Measurements from ENCODE around the gene PRSS56.
A peak's percentile ranks its signal among the peaks of the same experiment; 100 is the strongest.

Gene PRSS56

DNA sequence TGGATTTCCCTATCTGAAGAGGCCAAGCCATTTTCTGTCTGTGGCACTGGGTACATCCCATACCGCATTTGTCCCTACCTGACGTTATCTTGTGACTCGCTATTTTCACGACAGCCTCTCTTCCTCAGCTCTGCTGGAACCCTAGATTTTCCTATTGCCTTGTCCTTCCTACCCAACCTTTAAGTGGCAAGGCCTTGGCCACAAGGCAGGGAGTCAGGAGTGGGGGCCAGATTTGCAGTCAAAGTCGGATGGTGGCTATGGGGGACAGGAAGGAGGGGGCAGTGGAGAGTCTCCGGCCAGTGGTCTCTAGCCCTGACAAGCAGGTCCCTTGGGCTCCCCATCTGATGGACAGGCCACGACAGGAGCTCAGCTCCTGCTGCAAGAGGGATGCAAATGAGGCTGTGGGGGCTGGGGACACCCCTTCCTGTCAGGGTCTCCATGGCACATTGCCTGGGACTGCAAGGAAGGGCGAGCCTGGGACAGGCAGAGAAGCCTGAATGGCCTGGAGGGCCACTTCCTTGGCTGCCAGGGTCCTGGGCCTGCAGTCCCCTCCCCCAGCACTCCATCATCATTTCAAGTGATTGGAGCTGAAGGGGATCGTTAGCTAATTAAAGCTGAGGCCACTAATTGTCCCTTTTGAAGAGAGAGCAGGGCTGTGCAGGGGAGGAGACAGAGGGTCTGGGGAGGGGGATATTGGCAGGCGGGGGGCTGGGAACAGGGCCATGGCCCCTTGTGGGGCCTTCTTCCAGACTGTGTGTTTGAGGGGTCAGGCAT, 26.3 kb upstream of the PRSS56 start:
- Histone ChIP-seq H3K27me3 (replicated peaks; ENCODE audit: control insufficient read depth, insufficient read depth, low read length, poor library complexity, severe bottlenecking) (no peaks in the 10 kb centered on the region), H3K36me3 (ENCODE audit: control insufficient read depth, insufficient read depth, low read length) (no peaks in the 10 kb centered on the region)

DNA sequence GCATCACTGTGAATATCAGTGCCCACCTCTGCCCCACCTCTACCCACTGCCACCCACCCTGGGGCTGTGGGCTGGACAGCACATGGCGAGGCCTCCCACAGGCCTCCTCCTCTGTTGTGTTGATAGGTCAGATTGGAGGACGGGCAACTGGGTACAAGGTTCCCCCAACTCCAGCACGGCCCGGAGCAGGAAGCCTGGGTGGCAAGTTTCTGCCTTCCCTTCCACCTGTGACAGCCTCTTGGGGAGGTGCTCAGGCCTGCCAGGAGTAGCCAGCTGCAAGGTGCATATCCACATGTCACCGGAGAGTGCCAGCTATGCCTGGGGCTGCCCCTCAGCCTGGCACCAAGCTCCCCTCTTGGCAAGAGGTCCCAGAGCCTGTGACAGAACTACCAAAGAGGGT, 25.6 kb upstream of the PRSS56 start:
- H3K4me1 ChIP-seq (ENCODE audit: control insufficient read depth, insufficient read depth, low read length, poor library complexity, severe bottlenecking), result no peaks in the 10 kb centered on the region
- no peaks in the 10 kb centered on the region for H3K9me3 ChIP-seq (ENCODE audit: control insufficient read depth, low read length)
- no peaks in the 10 kb centered on the region for H3K36me3 ChIP-seq (ENCODE audit: control insufficient read depth, insufficient read depth, low read length)
- H3K27me3 ChIP-seq (replicated peaks; ENCODE audit: control insufficient read depth, insufficient read depth, low read length, poor library complexity, severe bottlenecking), result no peaks in the 10 kb centered on the region
- H3K4me3 ChIP-seq (ENCODE audit: insufficient read depth, low read depth, low read length, poor library complexity, severe bottlenecking), result no peak overlapping the region
- H3K27ac ChIP-seq (ENCODE audit: insufficient read depth, low read length, poor library complexity, severe bottlenecking), result no peak overlapping the region
- DNase-seq, result no peak

More for the DNA sequence above, 26.3 kb upstream of the PRSS56 start:
- DNase-seq, result no peak
- no peak overlapping the region for H3K4me3 ChIP-seq (ENCODE audit: insufficient read depth, low read depth, low read length, poor library complexity, severe bottlenecking)
- H3K27ac ChIP-seq (ENCODE audit: insufficient read depth, low read length, poor library complexity, severe bottlenecking), result no peak overlapping the region
- no peaks in the 10 kb centered on the region for H3K4me1 ChIP-seq (ENCODE audit: control insufficient read depth, insufficient read depth, low read length, poor library complexity, severe bottlenecking)
- H3K9me3 ChIP-seq (ENCODE audit: control insufficient read depth, low read length), result no peaks in the 10 kb centered on the region

DNA sequence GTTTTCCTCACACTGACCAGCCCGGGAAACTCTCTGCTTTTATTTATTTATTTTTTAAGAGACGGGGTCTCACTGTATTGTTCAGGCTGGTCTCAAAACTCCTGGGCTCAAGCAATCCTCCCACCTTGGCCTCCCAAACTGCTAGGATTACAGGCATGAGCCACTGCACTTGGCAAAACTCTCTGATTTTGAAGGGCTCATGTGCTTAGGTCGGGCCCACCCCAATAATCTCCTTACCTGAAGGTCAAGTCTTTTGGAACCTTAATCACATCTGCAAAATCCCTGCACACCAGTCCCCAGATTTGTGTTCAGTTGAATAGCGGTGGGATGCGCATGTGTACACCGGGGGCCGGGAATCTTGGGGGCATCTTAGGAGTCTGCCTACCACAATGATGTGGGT, 24.9 kb upstream of the PRSS56 start:
- Histone ChIP-seq H3K27me3 (replicated peaks; ENCODE audit: control insufficient read depth, insufficient read depth, low read length, poor library complexity, severe bottlenecking) (no peaks in the 10 kb centered on the region), H3K4me3 (ENCODE audit: insufficient read depth, low read depth, low read length, poor library complexity, severe bottlenecking) (no peak overlapping the region), H3K9me3 (ENCODE audit: control insufficient read depth, low read length) (no peaks in the 10 kb centered on the region), H3K27ac (ENCODE audit: insufficient read depth, low read length, poor library complexity, severe bottlenecking) (no peak overlapping the region), H3K4me1 (ENCODE audit: control insufficient read depth, insufficient read depth, low read length, poor library complexity, severe bottlenecking) (no peaks in the 10 kb centered on the region), H3K36me3 (ENCODE audit: control insufficient read depth, insufficient read depth, low read length) (no peaks in the 10 kb centered on the region)
- DNase-seq, result no peak

DNA sequence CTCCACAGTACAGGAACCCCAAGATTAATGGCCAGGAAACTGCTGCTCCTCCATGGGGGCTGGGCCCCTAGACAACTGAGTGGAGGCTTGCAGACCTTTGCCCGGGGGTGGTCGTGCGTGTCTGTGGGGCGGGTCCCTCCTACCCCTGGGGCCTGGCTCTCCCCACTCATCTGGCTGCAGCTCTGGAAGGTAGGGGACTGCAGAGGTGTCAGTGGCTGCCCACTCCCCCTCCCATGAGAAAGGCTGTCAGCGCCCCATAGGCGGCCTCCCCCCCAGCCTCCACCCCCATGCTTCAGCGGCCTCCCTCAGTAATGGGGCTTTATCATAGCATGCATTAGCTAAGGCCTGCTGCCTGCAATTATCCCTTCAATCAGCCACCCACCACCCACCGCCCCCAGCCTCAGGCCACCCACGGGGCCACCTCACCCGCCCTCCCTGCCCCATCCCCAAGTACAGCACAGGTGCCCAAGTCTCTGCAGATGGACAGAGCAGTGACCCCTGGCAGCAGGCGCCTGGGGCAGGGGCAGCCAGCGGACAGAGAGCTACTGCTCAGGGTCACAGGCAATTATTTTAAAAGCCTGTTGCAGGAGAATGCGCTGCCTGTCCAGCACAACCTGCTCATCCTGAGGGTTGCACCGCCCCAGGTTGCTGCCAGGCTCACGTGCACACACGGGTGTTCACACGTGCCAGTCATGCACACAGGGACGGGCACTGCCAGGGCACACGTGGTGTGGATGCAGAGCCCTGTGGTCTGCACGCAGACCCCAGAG, 23.5 kb upstream of the PRSS56 start:
- Histone ChIP-seq H3K9me3 (ENCODE audit: control insufficient read depth, low read length) (no peaks in the 10 kb centered on the region), H3K27me3 (replicated peaks; ENCODE audit: control insufficient read depth, insufficient read depth, low read length, poor library complexity, severe bottlenecking) (peaks cover 1% of the 10 kb centered on the region), H3K4me1 (ENCODE audit: control insufficient read depth, insufficient read depth, low read length, poor library complexity, severe bottlenecking) (no peaks in the 10 kb centered on the region), H3K4me3 (ENCODE audit: insufficient read depth, low read depth, low read length, poor library complexity, severe bottlenecking) (no peak overlapping the region), H3K36me3 (ENCODE audit: control insufficient read depth, insufficient read depth, low read length) (no peaks in the 10 kb centered on the region), H3K27ac (ENCODE audit: insufficient read depth, low read length, poor library complexity, severe bottlenecking) (no peak overlapping the region)
- no peak for DNase-seq

DNA sequence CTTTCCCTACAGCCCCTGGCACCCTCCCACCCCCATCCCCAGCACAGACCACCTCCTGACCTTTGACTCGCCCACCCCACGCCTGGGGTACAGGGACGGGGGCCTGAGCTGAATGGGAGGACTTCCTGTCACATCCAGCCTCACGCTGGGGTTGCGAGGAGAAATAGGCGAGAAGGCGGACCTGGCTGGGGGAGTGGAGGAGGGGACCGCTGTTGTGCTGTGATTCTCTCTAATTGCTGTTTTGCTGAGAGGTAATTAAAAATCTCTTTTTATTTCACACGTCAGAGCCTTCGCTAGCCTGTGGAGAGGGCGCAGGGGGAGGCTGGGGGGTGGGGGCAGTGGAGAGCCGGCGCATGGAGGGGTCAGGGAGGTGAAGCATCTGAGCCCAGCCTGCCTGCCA, 22.8 kb upstream of the PRSS56 start:
- peaks cover 2% of the 10 kb centered on the region for H3K4me1 ChIP-seq (ENCODE audit: control insufficient read depth, insufficient read depth, low read length, poor library complexity, severe bottlenecking)
- no peaks in the 10 kb centered on the region for H3K36me3 ChIP-seq (ENCODE audit: control insufficient read depth, insufficient read depth, low read length)
- DNase-seq, result no peak
- H3K4me3 ChIP-seq (ENCODE audit: insufficient read depth, low read depth, low read length, poor library complexity, severe bottlenecking), result no peak overlapping the region
- no peak overlapping the region for H3K27ac ChIP-seq (ENCODE audit: insufficient read depth, low read length, poor library complexity, severe bottlenecking)
- peaks cover 7% of the 10 kb centered on the region for H3K27me3 ChIP-seq (replicated peaks; ENCODE audit: control insufficient read depth, insufficient read depth, low read length, poor library complexity, severe bottlenecking)
- no peaks in the 10 kb centered on the region for H3K9me3 ChIP-seq (ENCODE audit: control insufficient read depth, low read length)

DNA sequence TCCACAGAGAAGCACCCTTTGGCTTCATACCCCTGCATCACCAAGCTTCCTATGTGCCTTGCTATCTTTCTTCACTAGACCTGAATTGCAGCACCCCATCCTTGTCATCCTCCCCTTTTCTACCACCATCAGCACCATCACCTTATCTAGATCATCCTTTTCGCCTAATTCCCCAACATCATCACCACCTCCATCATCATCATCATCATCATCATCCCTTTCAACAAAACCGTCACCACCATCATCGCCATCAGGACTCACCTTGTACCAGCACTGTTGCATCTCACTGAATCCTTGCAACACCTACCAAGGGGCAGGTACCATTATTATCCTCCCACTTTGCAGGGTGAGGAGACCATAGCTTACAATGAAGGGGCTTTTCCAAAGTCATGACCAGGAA, 21.7 kb upstream of the PRSS56 start:
- no peak overlapping the region for H3K4me3 ChIP-seq (ENCODE audit: insufficient read depth, low read depth, low read length, poor library complexity, severe bottlenecking)
- DNase-seq, result no peak
- H3K9me3 ChIP-seq (ENCODE audit: control insufficient read depth, low read length), result no peaks in the 10 kb centered on the region
- H3K27me3 ChIP-seq (replicated peaks; ENCODE audit: control insufficient read depth, insufficient read depth, low read length, poor library complexity, severe bottlenecking), result peaks cover 8% of the 10 kb centered on the region
- H3K27ac ChIP-seq (ENCODE audit: insufficient read depth, low read length, poor library complexity, severe bottlenecking), result no peak overlapping the region
- H3K36me3 ChIP-seq (ENCODE audit: control insufficient read depth, insufficient read depth, low read length), result no peaks in the 10 kb centered on the region
- H3K4me1 ChIP-seq (ENCODE audit: control insufficient read depth, insufficient read depth, low read length, poor library complexity, severe bottlenecking), result peaks cover 4% of the 10 kb centered on the region

DNA sequence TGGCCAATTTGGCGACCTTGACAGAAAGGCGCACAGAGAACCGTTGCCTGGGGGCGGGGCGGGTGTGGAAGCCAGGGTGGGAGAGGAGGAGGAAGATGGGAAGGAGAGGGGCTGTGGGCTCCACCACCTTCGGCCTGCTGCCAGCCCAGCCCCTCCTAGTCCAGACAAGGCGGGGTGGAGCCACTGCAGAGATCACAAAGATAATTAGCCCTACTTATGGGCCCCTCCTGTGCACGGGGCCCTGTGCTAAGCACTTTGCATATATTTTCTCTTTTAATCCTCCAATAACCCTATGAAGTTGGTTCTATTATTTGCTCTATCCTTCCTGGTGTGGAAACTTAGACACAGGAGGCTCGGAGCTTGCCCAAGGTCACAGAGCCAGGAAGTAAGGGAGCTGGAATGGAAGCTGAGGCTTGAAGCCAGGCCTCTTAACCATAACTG, 18.8 kb upstream of the PRSS56 start:
- H3K4me3 ChIP-seq (ENCODE audit: insufficient read depth, low read depth, low read length, poor library complexity, severe bottlenecking), result no peak overlapping the region
- no peak overlapping the region for H3K27ac ChIP-seq (ENCODE audit: insufficient read depth, low read length, poor library complexity, severe bottlenecking)
- peaks cover 15% of the 10 kb centered on the region for H3K27me3 ChIP-seq (replicated peaks; ENCODE audit: control insufficient read depth, insufficient read depth, low read length, poor library complexity, severe bottlenecking)
- H3K4me1 ChIP-seq (ENCODE audit: control insufficient read depth, insufficient read depth, low read length, poor library complexity, severe bottlenecking), result peaks cover 4% of the 10 kb centered on the region
- H3K9me3 ChIP-seq (ENCODE audit: control insufficient read depth, low read length), result no peaks in the 10 kb centered on the region
- no peak for DNase-seq
- no peaks in the 10 kb centered on the region for H3K36me3 ChIP-seq (ENCODE audit: control insufficient read depth, insufficient read depth, low read length)

DNA sequence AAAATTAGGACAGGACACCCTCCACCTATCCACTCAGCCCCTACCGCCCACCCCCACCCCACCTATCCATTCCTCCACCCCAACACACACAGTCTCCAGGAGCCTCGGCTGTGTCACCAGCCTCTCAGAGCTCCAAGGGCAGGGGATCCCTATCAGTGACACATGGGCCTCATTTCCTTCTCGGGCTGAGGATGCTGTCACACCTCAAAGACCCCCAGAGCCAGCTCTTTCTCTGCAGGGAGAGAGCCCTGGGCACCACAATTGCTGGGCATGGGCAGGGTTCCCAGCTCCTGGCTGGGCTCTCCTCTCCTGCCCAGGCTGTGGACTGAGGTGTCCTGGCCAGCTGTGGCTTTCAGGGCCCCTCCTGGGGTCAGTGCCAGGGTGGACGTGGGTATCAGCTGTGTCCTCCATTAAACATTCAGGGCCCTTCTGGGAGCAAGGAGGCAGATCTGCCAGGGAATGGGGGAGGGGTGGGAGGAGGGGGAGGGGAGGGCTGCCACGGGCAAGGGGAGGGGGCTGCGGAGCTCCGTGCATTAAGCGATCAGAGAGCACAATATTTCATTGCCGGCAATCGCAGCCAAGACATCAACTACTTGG, 18.3 kb upstream of the PRSS56 start:
- H3K4me1 ChIP-seq (ENCODE audit: control insufficient read depth, insufficient read depth, low read length, poor library complexity, severe bottlenecking), result peaks cover 4% of the 10 kb centered on the region
- no peak overlapping the region for H3K27ac ChIP-seq (ENCODE audit: insufficient read depth, low read length, poor library complexity, severe bottlenecking)

DNA sequence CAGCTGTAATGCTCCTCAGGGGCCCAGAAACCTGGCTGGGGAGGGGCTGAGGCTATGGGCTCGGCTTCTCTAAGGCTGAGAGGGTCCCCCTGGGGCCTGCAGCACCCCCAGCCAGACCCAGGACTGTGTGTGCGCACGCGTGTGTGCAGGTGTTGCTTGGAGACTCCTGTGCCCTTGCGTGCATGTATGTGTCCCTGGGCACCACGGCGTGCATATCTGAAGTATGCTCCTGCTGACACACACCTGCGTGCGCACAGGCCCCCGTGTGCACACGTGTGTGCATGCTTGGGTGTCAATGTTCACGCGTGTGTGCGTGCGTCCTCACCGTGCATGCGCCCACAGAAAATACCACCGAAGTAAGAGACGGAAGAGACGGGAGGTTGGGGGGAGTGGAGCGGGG, 17.7 kb upstream of the PRSS56 start:
- H3K36me3 ChIP-seq (ENCODE audit: control insufficient read depth, insufficient read depth, low read length), result no peaks in the 10 kb centered on the region
- no peak overlapping the region for H3K4me3 ChIP-seq (ENCODE audit: insufficient read depth, low read depth, low read length, poor library complexity, severe bottlenecking)
- H3K27ac ChIP-seq (ENCODE audit: insufficient read depth, low read length, poor library complexity, severe bottlenecking), result no peak overlapping the region
- no peaks in the 10 kb centered on the region for H3K9me3 ChIP-seq (ENCODE audit: control insufficient read depth, low read length)
- DNase-seq, result peak in 1 of 3 donors; percentile 22
- H3K4me1 ChIP-seq (ENCODE audit: control insufficient read depth, insufficient read depth, low read length, poor library complexity, severe bottlenecking), result peaks cover 4% of the 10 kb centered on the region
- peaks cover 15% of the 10 kb centered on the region for H3K27me3 ChIP-seq (replicated peaks; ENCODE audit: control insufficient read depth, insufficient read depth, low read length, poor library complexity, severe bottlenecking)

More for the DNA sequence above, 18.3 kb upstream of the PRSS56 start:
- DNase-seq, result no peak
- Histone ChIP-seq H3K27me3 (replicated peaks; ENCODE audit: control insufficient read depth, insufficient read depth, low read length, poor library complexity, severe bottlenecking) (peaks cover 15% of the 10 kb centered on the region), H3K4me3 (ENCODE audit: insufficient read depth, low read depth, low read length, poor library complexity, severe bottlenecking) (no peak overlapping the region), H3K36me3 (ENCODE audit: control insufficient read depth, insufficient read depth, low read length) (no peaks in the 10 kb centered on the region), H3K9me3 (ENCODE audit: control insufficient read depth, low read length) (no peaks in the 10 kb centered on the region)

Measured in effector memory CD4-positive, alpha-beta T cell (primary cell).